CD4-positive, alpha-beta T cell treated with Interleukin-6 for 4 hours (primary cell): Measurements from ENCODE around the gene PDPR.
A peak's percentile ranks its signal among the peaks of the same experiment; 100 is the strongest.
"Not testable (repeated sequence)": the region's sequence is repeated elsewhere in the genome, so short reads cannot be mapped to it uniquely, and the experiment has no call there.

Experiments used
- DNase-seq: peaks from one replicate; pipeline ENCODE4 v3.0.0-alpha.2; 2020; ENCODE audit warnings: mixed read lengths

Gene PDPR

DNA sequence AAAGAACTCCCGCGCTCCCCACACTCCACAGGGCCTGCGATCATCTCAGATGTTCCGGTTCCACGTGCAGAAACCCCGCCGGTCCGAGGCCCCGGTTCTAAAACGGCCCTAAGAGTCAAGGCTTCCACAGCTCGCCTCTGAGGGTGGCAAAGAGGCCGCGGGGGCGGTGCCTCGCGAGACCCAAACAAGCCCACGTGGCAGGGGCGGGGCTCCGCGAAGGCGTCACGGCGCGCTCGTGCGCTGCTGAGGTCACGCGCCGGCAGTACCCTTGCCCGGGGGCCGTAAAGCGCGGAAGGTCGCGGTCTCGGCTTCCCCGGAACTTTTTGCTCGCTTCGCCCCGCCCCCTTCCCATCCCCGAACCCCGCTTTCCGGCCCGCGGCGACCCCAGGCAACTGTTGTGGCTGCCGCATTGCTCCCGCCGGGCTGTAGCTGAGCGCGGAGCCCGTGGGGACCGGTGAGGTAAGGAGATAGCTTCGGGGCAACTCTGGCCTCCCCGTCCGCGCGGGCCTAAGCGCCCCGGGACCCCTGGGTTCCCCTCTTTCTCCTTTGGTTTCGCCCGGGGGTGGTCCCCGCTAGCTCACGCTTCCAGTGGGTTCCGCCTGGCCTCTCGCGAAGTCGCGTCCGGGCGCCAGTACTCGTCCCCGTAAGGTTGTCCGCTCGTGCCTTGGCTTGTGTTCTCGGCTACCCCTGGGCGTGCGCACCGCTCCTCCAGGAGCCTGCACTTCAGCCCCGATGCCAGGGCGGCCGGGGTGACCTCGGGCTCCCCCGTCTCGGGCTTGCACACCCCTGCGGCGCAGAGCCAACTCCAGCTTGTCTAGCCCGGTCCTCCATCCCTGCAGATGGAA is at the start of gene PDPR:
TSS of gene PDPR (plus strand) at position 351 of the 845 bp plus-strand sequence. CDS start 6,161 bp downstream, outside the sequence.
- DNase-seq: peak; percentile 94

DNA sequence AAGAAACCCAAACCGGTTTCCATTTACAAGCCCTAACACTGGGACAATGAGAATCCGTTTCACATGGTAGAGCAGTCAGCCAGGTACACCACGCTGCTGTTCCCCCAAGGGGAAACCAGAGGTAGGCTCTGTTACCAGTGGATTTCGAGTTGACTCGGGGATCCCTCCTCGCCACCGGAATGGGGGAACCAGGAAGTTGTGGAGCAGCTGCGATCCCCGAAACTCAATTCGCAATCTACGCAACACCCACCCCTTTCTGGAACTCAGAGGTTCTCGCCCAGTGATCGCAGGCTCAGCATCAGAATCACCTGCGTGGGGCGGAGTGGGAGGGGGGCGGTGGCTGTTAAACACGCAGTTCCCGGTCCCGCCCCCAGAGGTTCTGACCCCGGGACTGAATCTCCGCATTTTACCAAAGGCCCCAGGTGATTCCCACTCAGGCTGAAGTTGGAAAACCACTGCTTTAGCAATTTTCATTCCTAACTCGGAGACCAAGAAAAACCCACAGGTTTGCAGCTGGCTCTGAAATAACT is 49.2 kb upstream of the PDPR start:
- DNase-seq: peak; percentile 78

DNA sequence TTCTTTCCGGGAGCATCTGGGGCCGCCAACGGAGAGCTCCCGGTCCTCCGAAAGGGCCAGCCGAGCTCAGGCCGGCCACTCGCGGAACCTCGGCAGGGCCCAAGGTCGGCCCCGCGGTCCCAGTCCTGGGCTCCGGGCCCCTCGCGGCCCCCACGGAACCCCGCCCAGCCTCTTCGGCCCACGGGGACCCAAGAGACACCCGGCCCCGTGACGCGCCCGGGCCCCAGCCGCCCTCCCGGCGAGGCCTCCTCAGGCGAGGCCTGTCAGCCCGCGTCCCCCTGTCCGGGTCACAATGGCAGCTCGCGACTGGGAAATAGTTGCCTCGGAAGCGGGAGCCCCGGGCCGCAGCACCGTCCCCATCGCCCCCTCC is 48.8 kb upstream of the PDPR start:
- not testable (repeated sequence) for DNase-seq

DNA sequence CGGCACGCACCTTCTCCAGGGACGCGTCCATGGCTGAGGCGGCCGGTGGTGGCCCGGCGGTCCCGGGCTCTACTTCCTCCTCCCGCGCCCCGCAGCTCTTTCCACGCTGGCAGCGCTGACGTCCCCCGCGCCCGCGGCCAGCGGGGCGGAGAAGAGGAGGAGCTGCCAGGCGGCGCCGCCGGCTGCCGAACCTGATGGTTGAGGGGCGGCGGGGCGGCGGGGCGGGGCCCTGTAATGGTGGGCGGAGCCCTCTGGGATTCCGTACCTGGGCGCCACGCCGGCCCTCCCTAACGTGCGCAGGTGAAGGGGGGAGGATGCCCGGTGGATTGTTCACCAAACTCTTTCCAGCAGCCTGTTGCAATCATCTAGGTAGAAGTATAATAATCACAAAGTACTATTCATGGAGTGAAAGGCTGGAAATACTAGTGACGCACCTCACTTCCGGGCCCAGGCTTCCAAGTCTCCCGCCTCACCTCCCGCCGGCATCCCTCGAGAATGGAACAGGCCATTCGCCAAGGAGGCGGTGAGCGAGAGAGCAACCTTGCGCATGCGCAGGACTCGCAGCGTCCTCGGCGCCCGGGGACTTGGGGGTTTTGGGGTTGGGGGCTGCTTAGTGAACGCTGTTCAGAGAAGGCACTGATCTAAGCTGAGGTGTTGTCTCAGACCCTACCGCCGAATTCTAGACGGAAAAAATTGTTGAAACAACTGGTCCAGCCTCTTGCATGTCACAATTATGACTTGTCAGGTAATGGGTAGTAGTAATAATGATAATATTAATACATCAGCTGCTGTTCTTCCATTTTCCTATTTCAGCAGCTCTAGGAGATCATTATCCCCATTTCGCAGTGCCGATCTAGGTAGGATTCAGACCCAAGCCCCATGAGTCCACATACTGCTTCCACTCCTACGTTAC is 48.1 kb upstream of the PDPR start:
- peak; percentile 97 for DNase-seq

DNA sequence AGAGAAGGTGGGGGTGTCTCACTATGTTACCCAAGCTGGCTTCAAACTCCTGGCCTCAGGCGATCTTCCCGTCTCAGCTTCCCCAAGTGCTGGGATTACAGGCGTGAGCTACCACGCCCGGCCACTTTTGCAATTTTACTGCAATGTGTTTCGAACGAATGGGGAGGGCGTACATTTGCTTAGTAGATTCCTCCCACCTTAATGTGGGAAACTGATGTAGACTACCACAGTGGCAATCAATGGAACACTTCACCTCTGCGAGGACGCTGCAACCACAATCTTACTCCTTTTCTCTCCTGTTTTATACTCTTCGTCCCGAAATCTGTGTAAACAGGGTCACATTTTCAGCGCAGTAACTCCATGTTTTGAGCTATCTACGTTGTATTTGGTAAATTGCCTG is 47.4 kb upstream of the PDPR start:
- not testable (repeated sequence) for DNase-seq

DNA sequence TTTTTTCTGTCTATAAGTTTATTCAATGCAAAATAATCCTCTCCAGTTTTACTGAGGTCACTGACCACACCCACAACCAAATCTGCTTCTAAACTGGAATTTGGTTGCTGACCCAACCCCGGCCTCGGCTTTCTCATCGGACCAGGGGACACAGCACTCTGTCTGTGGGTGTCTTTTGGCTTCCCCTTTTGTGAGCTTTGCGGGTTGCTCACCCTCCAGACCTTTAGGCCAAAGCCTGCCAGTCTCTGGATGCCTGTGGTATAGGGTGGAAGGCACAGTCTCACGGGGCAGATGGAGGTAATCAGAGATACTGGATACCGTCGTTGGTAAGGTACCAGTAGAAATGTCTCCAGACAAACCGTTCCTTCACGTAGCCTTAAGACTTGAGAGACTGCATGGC is 35.1 kb upstream of the PDPR start:
- DNase-seq: not testable (repeated sequence)

DNA sequence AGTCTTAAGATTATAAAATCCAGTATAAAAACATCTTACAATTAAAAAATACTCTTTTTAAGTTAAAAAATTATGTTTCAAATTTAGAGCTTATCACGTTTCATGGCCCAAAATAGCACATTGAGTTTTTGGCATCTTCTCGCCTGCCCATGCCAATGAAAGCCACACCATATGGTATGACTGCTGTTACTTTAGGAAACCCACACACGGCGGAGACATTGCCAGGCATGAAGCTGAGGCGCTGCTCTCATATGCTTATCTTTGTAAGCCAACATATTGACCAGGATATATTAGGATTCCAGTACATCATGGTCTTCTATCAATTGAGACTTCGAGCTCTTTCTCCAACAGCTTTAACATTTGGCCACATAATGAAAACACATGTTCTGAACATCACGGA is 32.9 kb upstream of the PDPR start:
- not testable (repeated sequence) for DNase-seq

DNA sequence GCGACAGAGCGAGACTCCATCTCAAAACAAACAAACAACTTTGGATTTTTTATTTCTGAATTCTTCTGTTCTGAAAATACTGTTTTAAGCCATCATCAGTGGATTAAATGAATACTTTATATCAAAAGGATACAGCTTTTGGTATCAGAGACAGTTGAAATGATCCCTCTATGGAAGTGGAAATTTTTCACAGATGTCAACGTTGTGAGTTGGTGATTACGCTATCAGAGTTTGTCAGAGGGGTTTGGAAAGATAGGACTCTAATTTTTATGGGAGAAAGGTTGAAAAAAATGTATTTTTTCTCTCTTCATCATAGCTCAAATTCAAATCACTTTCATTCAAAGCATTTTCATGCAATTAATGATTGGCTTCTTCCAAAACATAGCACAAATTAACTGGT is 30.2 kb upstream of the PDPR start:
- not testable (repeated sequence) for DNase-seq

DNA sequence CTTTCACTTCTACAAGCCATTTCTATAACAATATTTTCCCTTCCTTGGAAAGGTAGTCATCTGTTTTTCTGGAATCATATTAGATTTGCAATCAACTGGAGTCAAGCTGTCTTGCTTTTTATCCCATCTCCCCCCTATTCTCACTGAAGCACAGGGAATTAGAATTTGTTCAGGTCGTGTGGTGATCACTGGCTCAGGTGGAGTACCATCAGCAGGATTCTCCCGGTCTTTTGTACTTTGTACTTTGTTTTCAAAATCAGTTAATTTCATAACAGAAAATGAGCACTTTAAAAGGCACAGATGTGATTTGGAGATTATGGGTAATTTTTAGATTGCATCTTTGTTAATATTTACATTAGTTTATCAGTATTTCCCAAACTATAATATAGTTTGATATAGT is 26.0 kb upstream of the PDPR start:
- DNase-seq: not testable (repeated sequence)

DNA sequence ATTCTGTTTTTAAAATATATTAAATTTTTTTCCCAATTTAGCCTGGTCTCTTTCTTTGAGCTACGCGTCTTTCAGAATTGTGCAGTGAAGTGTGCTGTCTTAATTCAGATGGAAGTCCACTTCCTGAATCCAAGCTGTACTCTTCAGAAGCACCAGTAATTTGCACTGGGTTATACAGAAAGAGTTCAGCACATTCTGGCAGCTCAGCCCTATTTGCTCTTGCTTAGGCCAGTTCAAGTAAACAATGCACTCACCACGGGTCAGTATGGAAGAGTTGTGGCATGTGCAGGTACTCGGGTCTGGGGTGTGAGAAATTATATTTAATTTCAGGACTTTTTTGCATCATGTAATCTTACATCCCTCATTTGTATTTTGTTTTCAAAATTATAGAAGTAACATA is 25.3 kb upstream of the PDPR start:
- not testable (repeated sequence) for DNase-seq

DNA sequence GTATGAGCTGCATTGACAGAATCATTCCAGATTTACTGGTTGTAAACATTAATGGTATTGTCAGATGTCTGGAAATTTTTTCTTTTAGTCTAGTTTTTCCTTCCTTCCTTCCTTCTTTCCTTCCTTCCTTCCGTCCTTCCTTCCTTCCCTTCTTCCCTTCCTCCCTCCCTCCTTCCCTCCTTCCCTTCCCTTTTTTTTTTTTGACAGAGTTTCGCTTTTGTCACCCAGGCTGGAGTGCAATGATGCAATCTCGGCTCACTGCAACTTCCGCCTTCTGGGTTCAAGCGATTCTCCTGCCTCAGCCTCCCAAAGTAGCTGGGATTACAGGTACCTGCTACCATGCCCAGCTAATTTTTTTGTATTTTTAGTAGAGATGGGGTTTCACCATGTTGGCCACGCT is 24.8 kb upstream of the PDPR start:
- not testable (repeated sequence) for DNase-seq

DNA sequence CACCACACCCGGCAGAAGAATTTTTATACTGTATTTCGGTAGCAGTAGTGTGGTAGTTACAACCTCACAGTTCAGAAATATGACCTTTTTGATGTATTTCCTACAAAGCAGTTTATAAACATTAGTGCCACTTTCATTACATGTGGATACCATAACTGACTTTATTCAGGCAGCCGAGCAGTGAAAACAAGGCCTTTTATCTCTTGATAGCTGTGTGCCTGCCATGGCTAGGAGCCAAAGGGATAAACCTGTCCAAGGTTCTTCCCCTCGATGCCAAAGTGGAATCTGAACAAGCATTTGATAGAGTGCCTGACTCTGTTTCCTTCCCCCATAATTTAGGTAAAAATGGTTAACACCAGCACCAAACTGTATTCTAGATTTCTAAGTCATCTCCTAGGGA is 23.0 kb upstream of the PDPR start:
- not testable (repeated sequence) for DNase-seq

DNA sequence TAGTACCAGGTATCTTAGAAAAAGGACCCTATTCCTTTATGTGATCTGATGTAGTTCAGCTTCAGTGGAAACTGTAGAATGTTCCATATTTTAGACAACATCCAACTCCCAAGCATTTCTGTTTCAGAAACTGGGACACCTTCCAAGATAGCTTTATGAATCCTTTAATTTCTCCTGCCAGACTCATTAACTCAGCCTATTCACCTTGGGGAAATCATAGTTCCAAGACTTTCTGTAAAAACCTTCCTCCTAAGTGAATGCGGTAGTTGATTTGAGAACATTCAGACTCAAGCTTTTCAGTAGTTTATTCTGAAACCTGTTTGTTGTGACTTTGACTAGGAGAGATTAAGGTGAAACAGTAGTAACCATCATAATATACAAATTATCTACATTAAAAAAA is 20.0 kb upstream of the PDPR start:
- DNase-seq: not testable (repeated sequence)

DNA sequence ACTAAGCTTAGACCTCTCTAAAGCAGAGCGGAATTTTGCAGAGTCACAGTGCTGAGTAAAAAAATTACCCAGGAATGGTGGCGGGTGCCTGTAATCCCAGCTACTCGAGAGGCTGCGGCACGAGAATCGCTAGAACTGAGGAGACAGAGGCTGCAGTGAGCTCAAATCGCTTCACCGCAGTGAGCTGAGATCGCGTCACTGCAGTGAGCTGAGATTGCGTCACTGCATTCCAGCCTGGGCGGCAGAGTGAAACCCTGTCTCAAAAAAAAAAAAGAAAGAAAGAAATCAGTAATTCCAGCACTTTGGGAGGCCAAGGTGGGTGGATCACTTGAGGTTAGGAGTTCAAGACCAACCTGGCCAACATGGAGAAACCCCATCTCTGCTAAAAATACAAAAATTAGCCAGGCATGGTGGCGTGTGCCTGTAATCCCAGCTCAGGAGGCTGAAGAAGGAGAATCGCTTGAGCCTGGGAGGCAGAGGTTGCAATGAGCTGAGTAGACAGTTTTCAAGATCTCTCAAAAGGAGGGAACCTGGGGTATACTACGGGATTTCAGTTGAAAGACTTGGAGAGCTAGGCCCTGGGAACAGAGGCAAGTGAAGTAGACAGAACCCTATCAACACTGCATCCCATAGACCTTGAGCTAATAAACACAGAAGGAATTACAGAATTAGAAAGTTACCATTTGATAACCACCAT is 4.4 kb upstream of the PDPR start:
- DNase-seq: not testable (repeated sequence)

DNA sequence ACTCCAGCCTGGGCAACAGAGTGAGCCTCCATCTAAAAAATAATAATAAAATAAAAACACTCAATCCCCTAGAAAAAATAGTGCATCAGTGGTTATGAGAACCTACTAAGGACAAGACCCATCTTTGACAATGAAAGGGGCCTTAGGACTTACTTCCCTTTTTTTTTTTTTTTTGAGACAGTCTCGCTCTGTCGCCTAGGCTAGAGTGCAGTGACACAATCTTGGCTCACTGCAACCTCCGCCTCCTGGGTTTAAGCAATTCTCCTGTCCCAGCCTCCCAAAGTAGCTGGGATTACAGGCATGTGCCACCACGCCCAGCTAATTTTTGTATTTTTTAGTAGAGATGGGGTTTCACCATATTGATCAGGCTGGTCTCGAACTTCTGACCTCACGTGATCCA is 2.0 kb upstream of the PDPR start:
- not testable (repeated sequence) for DNase-seq

DNA sequence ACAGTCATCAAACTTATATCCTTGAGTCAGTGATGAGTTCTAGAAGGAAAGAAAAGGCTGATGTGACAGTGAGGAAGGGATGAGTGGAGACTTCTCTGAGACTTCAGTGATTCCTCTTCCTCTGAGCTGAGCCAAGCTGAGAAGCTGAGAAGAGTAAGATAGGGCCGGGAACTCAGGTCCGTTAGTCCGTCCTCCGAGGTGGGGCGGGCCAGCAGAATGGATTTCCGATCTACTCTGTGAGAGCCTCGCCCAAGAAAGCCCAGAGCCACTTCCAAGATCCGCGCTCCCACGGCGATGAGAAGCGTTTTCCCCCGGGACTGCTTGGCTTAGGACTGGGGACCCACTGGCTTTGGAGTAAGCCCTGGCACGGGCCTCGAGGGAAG is 542 bp upstream of the PDPR start:
- DNase-seq: not testable (repeated sequence)

DNA sequence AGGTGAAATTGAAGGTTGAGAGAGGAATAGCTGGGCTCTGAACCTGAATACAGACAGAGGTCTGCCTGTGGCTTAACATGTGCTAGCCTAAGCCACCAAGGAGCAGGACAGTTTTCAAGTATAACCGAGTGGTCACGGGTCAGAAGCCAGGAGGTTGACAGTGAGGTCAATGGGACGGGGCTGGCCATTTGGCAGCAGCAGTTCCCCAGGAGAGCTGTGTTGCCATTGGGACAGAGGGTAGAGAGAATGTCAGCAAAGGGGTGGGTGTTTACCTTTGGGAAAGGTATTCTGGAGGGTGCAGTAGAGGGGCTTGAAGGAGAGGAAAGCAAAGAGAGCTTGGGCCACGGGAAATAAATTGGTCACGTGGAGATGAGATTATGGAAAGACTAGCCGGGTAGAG is 4.2 kb downstream of the PDPR start:
- DNase-seq: not testable (repeated sequence)

DNA sequence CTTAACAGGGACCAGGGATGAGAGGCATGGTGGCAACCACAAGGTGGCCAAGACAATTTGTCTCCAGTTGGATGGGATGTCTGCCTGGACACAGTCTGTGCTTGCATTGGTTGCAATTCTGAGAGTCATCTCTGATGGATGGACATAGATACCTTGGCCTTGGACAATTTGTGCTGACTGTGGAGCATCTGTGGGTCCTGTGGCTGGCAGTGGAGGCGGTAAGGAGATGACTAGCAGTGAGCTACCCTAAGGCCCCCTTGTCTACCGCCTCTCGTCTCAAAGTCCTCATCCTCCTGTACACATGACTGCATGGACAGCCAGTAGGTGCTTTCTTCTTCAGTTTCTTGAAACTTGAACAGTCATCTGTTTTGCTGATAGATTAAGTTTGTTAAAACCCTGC is 4.6 kb downstream of the PDPR start:
- not testable (repeated sequence) for DNase-seq

DNA sequence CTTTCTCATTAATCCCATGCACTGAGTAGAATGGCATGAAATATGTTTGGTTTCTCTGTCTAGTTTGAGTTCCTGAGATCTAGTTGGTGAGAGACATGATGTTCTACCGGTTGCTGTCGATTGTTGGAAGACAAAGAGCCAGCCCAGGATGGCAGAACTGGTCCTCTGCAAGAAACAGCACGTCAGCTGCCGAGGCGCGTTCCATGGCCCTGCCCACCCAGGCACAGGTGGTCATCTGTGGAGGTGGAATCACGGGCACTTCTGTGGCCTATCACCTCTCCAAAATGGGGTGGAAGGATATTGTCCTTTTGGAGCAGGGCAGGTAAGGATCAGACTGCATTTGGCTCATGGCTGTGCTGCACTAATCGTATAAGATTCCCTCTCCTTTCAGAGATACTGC is 6.3 kb downstream of the PDPR start:
- not testable (repeated sequence) for DNase-seq

DNA sequence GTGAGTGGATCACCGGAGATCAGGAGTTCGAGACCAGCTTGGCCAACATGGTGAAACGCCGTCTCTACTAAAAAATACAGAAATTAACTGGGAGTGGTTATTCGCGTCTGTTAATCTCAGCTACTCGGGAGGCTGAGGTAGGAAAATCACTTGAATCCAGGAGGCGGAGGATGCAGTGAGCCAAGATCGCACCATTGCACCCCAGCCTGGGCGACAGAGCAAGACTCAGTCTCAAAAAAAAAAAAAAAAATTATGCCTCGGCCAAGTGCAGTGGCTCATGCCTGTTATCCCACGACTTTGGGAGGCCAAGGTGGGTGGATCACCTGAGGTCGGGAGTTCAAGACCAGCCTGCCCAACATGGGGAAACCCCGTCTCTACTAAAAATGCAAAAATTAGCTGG is 9.7 kb downstream of the PDPR start:
- not testable (repeated sequence) for DNase-seq

DNA sequence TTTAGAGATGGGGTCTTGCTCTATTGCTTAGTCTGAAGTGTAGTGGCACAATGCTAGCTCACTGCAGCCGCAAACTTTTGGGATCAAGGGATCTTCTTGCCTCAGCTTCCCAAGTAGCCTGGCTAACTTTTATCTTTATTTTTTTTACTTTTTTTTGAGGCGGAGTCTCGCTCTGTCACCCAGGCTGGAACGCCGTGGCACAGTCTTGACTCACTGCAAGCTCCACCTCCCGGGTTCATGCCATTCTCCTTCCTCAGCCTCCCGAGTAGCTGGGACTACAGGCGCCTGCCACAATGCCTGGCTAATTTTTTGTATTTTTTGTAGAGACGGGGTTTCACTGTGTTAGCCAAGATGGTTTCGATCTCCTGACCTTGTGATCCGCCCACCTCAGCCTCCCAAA is 12.1 kb downstream of the PDPR start:
- DNase-seq: not testable (repeated sequence)

DNA sequence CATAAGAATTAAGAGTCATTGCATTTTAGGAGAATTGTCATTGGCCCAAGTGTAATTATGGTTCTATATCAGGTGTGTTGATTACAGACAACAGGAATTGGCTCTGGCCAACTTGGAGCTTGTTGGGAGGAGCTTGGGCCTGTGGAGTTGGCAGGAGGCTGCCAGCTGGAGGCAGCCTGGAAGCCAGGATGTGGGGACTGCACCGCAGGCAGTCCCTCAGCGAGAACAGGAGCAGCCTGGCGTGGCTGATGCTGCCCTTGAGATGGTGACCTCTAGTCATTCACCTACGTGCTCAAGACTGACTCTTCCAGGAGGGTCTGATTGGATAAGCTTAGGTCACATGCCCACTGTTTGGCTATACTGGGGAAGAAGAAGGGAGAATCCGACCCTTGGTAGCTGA is 13.6 kb downstream of the PDPR start:
- not testable (repeated sequence) for DNase-seq

DNA sequence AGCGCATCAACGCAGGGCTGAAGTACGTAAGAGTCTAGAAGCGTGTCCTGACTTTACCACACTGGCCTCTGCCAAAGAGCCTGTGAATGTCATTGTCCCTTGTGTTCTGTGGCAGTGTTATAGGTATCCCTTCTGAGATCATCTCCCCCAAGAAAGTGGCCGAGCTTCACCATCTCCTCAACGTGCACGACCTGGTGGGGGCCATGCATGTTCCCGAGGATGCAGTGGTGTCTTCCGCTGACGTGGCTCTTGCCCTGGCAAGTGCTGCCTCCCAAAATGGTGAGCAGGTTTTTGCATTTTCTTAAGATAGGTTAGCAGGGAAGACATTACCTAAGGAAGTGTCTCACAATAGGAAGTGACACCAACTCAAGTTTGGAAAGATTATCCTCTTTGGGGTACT is 14.7 kb downstream of the PDPR start:
- not testable (repeated sequence) for DNase-seq
